NCI-H1694 treated with DMSO at 0.1 percent for 48 hours (cell line): Measurements from ENCODE around the gene CPNE7.
A peak's percentile ranks its signal among the peaks of the same experiment; 100 is the strongest.

Source experiments
- DNase-seq: peaks from one replicate; lab custom pipeline; 2025; lab: John Stamatoyannopoulos, UW

The CPNE7 gene

GRCh38 chr16:89549007-89549700 lies 26.4 kb upstream of the CPNE7 start:
- DNase-seq, result no peak

GRCh38 chr16:89550421-89551007 lies 25.0 kb upstream of the CPNE7 start:
- no peak for DNase-seq

- DNase-seq, result no peak
These were observed 23.2 kb upstream of the CPNE7 start for GRCh38 chr16:89552329-89552728.

GRCh38 chr16:89552913-89553312 lies 22.6 kb upstream of the CPNE7 start:
- no peak for DNase-seq

GRCh38 chr16:89553733-89554132 lies 21.8 kb upstream of the CPNE7 start:
- DNase-seq, result no peak

GRCh38 chr16:89554343-89554742 lies 21.2 kb upstream of the CPNE7 start:
- no peak for DNase-seq

GRCh38 chr16:89555265-89555664 lies 20.3 kb upstream of the CPNE7 start:
- DNase-seq, result no peak

- DNase-seq, result no peak
These were observed 19.8 kb upstream of the CPNE7 start for GRCh38 chr16:89555780-89556179.

- peak; percentile 39 for DNase-seq
These were observed 18.5 kb upstream of the CPNE7 start for GRCh38 chr16:89556750-89557689.

- DNase-seq, result no peak
These were observed 17.7 kb upstream of the CPNE7 start for GRCh38 chr16:89557690-89558490.

- peak; percentile 82 for DNase-seq
These were observed 15.0 kb upstream of the CPNE7 start, which contains the start of gene RPL13 for GRCh38 chr16:89560378-89561141. RPL13 (plus strand) TSS chr16:89560682; CDS start chr16:89560960, 278 bp downstream.

- no peak for DNase-seq
These were observed 14.2 kb upstream of the CPNE7 start for GRCh38 chr16:89561142-89561883.

- DNase-seq, result no peak
These were observed 13.5 kb upstream of the CPNE7 start for GRCh38 chr16:89561884-89562599.

- no peak for DNase-seq
These were observed 12.6 kb upstream of the CPNE7 start for GRCh38 chr16:89562939-89563338.

GRCh38 chr16:89563639-89564392 lies 11.7 kb upstream of the CPNE7 start:
- no peak for DNase-seq

GRCh38 chr16:89564476-89565255 lies 10.9 kb upstream of the CPNE7 start:
- DNase-seq, result no peak

- DNase-seq, result no peak
These were observed 10.4 kb upstream of the CPNE7 start for GRCh38 chr16:89565256-89565505.
